Activated naive CD4-positive, alpha-beta T cell treated with anti-CD3 and anti-CD28 coated beads, Interleukin-2, amount 50 U/mL, for 72 hours (primary cell): ENCODE data around the gene SEMA5A. TPM values are rescaled to one million over a fixed set of nuclear protein-coding genes. Genes with fewer than 3 reads are reported as not detected.

Experiments
- ATAC-seq, 2 donors: fragments of 150-1000 bp; cut with Tn5 transposase; 2 replicates each; pipeline ENCODE4 v1.10.0; 2021; ENCODE audit warnings: mild to moderate bottlenecking in 2 of 2, moderate library complexity in 2 of 2
- DNase-seq, 2 donors: peaks; one replicate each; pipeline ENCODE4 v3.0.0; 2021 to 2022; ENCODE audit warnings: low spot score in 2 of 2
- H3K27ac Mint-ChIP-seq, 2 donors: one replicate each; pipeline ENCODE4 v1.8.0; 2022; ENCODE audit warnings: mild to moderate bottlenecking in 2 of 2, mixed read lengths in 2 of 2
- H3K36me3 Mint-ChIP-seq, 2 donors: one replicate each; pipeline ENCODE4 v1.8.0; 2022; ENCODE audit warnings: mixed read lengths in 2 of 2
- H3K9me3 Mint-ChIP-seq, 2 donors: one replicate each; pipeline ENCODE4 v1.8.0; 2022; ENCODE audit warnings: mixed read lengths in 2 of 2
- total RNA-seq, 2 donors: library from RNA; stranded (reverse); gene quantifications; one replicate each; pipeline ENCODE4 v1.2.3, GENCODE V29; 2022

SEMA5A gene
- total RNA-seq, 2 donors from 2014 or later = not detected

DNA sequence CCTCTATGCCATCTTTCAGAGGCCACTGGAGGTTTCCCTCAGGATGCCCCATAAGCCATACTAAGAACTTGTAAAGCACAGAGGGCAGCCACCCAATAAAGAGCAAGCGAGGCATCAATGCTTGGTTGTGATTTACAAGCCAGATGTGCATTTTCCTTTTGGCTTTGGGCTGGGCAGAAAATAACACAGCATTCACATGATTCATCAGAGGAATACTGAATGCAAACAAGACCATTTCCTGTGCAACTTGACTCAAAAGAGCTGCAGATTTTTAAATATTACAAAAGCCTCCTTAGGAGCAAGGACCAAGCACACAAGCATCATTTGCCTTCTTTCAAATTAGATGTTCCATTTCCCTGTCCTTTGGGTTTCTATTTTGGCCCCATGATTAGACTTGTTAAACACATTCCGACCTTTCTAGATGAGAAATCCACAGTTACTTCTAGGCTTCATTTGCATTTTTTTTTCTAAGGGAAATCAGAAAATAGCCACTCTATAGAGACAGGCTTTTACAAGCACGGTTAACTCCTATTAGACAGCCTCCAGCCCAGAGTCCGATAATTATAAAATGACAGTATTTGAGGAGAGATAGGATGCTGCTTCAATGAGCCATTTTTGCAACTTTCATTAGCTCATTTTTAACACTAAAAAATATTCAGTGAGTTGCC, 207.8 kb downstream of the SEMA5A start:
- no peak for DNase-seq
- Mint-ChIP-seq H3K9me3 (peaks cover 6 to 8% of the 10 kb centered on the region in 2 donors), H3K36me3 (no peaks in the 10 kb centered on the region), H3K27ac (no peak overlapping the region)
- ATAC-seq = no peak

DNA sequence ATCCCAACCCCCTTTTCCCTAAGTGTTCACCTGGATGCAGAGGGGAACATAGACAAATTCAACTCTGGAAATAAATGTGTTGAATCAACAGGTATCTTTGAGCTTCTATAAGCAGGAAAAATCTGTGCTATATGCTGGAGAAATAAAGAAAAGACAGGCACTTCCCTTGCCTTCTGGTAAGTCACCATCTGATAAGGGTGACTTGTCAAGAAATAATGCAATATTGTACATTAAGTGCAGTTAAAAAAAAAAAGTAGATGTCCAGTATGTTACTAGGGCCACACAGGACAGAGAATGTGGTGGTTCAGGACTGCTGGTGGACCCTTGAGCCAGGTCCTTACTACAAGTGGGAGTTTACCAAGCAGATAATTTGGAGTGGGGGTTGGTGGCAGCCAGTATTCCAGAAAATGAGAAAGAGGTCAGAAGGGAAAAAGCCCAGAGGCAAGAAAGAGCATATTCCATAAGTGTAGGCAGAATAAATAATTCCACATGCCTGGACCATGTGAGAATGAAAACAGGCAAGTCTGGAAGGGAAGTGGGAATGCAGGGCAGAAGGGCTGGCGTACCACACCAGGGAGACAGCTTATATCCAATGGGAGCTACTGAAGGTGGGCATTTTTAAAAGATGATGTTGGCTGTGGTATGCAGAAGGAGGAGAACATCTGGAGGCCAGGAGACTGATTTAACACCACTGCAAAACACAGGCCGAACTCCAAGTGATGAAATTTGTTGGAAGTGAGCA, 209.9 kb downstream of the SEMA5A start:
- Mint-ChIP-seq H3K36me3 (no peaks in the 10 kb centered on the region), H3K27ac (no peak overlapping the region), H3K9me3 (peaks cover 6 to 8% of the 10 kb centered on the region in 2 donors)
- no peak for ATAC-seq
- no peak for DNase-seq

DNA sequence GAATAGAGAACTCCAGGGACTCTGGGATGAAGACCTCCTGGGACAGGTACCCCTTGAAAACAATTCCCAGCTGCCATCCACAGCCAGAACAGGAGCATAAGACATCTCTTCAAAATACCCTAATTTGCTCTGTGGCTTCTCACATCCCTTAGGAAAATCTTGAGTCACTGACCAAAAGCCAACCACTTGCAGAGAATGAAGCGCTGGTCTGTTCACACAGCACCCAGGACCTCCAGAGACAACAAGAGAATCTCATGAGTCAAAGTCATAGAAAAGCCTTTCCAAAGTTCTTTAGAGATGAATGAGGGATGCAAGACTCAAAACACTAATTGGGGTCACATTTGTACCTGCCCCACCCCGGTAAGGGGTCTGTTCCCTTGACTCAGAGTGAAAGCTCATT, 210.6 kb downstream of the SEMA5A start:
- H3K27ac Mint-ChIP-seq = no peak overlapping the region
- peaks cover 3 to 8% of the 10 kb centered on the region in 2 donors for H3K9me3 Mint-ChIP-seq
- DNase-seq (no peak), ATAC-seq (no peak)
- H3K36me3 Mint-ChIP-seq = no peaks in the 10 kb centered on the region

DNA sequence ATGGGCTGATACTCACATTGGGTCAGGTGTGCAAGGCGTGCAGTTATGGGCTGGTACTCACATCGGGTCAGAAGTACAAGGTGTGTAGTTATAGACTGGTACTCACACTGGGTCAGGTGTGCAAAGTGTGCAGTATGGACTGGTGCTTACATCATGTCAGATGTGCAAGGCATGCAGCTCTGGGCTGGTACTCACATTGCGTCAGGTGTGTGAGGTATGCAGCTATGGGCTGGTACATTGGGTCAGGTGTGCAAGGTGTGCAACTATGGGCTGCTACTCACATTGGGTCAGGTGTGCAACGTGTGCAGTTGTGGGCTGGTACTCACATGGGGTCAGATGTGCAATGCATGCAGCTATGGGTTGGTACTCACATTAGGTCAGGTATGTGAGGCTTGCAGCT, 213.8 kb downstream of the SEMA5A start:
- Mint-ChIP-seq H3K36me3 (no peaks in the 10 kb centered on the region), H3K9me3 (peaks cover 0 to 7% of the 10 kb centered on the region in 2 donors), H3K27ac (no peak overlapping the region)
- no peak for DNase-seq
- ATAC-seq = no peak

DNA sequence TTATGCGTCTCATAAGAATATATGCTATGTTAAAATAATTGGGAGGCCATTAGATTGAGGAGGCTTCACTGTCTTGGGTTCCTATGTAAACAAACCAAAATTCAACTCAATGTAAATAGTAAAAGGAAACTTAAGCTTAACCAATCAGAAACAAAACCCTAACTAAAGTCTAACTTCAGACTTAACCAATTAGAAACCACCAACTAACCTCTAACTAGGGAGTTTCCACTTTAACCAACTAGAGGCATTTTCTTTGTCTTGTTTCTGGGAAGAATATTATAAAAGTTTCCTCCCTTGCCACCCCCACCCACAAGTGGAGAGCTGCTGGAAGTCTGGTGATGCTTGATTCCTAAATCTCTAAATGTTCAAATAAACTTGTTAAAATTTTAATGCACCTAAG, 214.5 kb downstream of the SEMA5A start:
- Mint-ChIP-seq H3K9me3 (peaks cover 0 to 7% of the 10 kb centered on the region in 2 donors), H3K27ac (no peak overlapping the region), H3K36me3 (no peaks in the 10 kb centered on the region)
- DNase-seq = no peak
- no peak for ATAC-seq

DNA sequence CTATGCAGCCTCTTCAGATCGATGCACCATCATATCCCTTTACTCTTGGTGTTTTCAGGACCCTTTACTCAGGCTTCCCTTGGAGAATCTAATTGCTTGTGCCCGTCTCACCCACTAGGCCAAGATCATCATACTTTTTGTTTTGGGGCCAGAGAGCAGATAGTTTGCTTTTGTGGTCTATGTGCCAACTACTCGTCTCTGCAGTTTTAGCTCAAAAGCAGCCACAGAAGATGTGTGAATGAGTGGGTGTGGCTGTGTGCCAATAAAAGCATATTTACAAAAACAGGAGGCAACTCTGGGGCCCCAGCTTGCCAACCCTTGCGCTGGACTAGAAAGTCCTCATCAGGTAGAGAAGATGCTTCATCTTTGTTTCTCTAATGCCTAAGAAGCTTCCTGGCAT, 216.8 kb downstream of the SEMA5A start:
- Mint-ChIP-seq H3K36me3 (no peaks in the 10 kb centered on the region), H3K9me3 (peaks cover 0 to 7% of the 10 kb centered on the region in 2 donors), H3K27ac (no peak overlapping the region)
- DNase-seq (no peak), ATAC-seq (no peak)

DNA sequence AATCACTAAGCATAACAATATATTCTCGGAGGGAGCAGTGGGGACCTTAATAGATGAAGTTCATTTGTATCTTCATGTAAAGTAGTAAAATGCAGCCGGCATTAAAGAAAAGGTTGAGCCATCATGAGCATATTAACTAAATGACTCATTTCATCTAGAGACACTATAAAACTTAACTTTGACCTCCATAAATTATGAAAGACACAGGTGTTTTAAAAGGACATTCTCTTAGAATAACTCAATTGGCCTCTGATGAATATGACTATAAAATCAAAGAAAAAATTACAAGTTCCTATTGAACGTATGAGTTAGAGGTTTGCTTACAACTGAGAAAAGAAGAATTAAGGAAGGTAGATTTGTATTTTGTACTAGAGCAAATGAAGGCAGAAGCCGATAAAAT, 220.3 kb downstream of the SEMA5A start:
- peaks cover 0 to 4% of the 10 kb centered on the region in 2 donors for H3K9me3 Mint-ChIP-seq
- no peak for ATAC-seq
- H3K27ac Mint-ChIP-seq = no peak overlapping the region
- no peak for DNase-seq
- H3K36me3 Mint-ChIP-seq = no peaks in the 10 kb centered on the region

DNA sequence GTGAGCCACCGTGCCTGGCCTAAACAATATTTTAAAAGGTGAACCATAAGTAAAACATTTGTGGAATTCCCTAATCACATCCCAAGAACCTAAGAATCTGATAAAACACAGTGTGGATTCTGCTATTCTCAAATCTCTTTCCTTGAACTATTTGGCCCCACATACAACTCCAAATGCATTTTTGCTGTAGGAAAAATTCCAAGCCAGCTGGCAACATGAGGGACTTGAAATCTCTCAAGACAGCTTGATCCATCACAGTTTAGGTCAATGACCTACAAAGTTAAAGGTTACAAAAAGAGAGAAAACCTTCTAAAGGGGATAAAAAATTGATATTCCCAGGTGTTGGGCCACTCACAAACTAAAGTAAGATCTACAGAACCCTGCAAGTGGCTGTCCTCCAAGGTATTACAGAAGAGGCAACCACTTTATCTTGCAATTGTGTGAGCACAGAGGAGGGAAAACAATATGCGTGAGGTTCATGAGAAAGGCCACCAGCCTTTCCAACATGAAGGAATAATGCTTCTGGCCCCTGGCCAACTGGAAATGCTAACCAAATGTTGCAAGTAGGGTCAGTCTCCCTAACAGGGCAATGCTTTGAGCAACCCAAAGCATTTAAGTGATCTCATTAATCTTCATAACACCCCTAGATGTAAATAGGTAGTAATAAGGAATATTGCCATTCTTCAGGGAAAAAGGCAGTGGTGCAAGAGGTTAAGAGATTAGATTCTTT, 221.4 kb downstream of the SEMA5A start:
- H3K36me3 Mint-ChIP-seq = no peaks in the 10 kb centered on the region
- DNase-seq = no peak
- ATAC-seq = no peak
- peaks cover 0 to 4% of the 10 kb centered on the region in 2 donors for H3K9me3 Mint-ChIP-seq
- no peak overlapping the region for H3K27ac Mint-ChIP-seq

DNA sequence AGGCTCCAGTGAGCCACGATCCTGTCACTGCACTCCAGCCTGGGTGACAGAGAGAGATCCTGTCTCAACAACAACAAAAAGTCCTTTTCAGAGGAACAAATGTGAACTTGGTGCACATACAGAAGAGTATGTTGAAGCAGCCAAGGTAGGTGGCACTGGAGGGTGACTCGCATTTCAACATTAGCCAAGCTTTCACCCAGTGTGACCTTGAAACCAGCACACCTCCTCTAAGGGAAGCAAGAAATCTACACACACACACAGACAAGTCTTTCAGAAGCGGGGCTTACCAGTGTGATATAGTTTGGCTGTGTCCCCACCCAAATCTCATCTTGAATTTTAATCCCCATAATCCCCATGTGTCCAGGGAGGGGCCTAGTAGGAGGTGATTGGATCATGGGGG, 225.2 kb downstream of the SEMA5A start:
- DNase-seq = no peak
- Mint-ChIP-seq H3K9me3 (no peaks in the 10 kb centered on the region), H3K27ac (no peak overlapping the region), H3K36me3 (no peaks in the 10 kb centered on the region)
- no peak for ATAC-seq

DNA sequence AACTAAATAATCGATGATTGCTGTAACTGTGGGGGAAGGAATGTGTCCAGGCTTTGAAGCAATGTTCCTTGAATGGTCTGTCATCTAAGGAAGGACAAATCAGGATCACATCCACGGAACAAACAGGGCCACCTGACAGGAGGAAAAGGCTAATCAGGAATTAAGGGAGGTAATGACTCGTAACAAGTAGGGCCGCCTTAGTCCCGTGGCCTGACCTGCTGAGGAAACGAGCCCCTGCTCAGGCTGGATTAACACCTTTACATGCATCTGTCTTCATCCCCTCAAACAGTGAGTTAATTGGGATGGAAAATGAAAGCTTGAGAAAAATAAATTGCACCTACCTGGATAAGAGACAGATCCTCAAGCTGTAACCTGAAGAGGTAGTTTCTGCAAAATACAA, 227.8 kb downstream of the SEMA5A start:
- H3K27ac Mint-ChIP-seq = no peak overlapping the region
- no peaks in the 10 kb centered on the region for H3K36me3 Mint-ChIP-seq
- ATAC-seq = no peak
- no peak for DNase-seq
- peaks cover 0 to 10% of the 10 kb centered on the region in 2 donors for H3K9me3 Mint-ChIP-seq

DNA sequence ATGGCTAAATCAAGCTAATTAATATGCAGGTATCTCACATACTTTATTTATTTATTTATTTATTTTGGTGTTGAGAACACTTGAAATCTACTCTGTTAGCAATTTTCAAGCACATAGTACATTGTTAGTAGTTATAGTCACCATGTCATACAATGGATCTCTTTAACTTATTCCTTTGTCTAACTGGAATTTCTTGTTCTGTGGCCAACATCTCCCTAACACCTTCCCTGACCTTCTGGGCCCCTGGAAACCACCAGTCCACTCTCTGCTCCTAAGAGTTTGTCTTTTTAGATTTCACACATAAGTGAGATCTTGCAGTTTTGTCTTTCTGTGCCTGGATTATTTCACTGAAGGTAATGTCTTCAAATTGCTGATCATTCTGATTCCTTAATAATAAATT, 229.1 kb downstream of the SEMA5A start:
- DNase-seq (no peak), ATAC-seq (no peak)
- Mint-ChIP-seq H3K9me3 (peaks cover 0 to 10% of the 10 kb centered on the region in 2 donors), H3K36me3 (no peaks in the 10 kb centered on the region), H3K27ac (no peak overlapping the region)

DNA sequence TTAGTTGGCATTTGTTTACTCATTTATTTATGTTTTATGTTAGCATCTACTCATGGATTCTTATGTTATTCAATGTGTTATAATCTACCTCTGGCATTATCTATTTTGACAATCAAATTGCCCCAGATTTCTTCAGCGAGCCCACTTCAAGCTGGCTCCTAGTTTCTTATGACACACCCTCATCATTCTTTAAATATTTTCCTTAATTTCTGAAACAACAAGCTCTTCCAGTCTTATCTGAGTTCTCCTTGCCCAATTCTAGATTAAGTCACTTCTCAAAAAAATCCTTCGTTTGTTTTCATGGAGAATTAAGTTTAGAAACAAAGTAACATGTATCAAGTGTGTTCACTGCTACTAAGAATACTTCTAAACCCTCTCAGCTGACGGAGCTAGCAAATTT, 229.8 kb downstream of the SEMA5A start:
- no peak for ATAC-seq
- no peak for DNase-seq
- peaks cover 0 to 10% of the 10 kb centered on the region in 2 donors for H3K9me3 Mint-ChIP-seq
- H3K27ac Mint-ChIP-seq = no peak overlapping the region
- no peaks in the 10 kb centered on the region for H3K36me3 Mint-ChIP-seq

DNA sequence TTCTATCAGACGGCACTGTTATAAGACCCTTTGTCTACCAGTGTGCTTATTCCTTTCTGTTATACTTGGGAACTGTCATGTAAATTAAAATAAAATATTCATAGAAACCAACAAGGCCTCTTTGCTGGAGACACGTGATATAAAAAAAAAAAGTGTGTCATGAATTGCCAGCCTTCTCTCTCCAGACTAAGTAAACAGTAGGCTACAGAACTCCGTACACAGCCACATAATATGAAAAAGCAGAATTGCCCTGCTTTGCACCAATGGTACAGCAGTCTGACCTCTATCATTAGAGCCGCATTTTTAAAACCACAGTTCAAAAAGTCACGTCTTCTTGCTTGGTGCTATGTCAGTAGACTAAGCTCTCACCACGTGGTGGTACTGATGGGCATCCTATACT, 231.3 kb downstream of the SEMA5A start:
- Mint-ChIP-seq H3K27ac (no peak overlapping the region), H3K36me3 (no peaks in the 10 kb centered on the region), H3K9me3 (peaks cover 0 to 10% of the 10 kb centered on the region in 2 donors)
- no peak for ATAC-seq
- DNase-seq = no peak

DNA sequence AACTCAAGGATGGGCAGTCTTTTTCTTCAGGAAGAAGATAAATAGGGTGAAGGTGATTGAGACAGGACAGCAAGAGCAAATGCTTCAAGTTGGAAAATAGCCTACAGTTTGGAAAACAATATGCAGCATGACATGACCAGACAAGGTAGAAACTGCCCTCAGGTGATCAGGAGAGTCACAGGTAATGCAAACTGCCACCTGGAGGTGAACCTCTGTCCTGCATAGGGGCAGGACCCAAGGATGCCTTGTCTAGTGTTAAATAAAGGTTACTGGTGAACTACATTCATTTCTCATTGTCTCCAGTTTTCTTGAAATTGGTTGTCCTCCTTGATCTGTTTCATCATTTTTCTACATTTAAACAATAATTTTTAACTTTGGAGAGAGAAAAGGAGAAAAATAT, 232.1 kb downstream of the SEMA5A start:
- Mint-ChIP-seq H3K9me3 (peaks cover 0 to 10% of the 10 kb centered on the region in 2 donors), H3K36me3 (no peaks in the 10 kb centered on the region), H3K27ac (no peak overlapping the region)
- DNase-seq = no peak
- no peak for ATAC-seq

DNA sequence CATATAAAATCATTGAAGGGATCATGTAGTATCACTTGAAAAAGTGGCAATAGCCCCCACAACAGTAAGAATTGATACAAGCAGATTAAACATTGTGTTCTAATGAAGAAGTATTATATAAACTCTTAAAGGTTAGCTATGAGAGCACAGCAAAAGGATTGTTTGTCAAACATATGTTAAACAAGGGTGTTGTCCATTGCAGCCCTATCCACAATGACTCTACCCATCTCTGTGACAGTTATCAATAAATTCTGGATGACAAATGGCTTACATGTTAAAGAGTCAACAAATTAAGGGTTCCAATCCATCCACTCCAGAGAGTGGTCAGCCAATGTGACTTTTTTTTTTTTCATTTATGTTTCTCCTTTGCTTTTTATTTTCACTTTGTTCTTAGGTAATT, 238.7 kb downstream of the SEMA5A start:
- ATAC-seq = no peak

DNA sequence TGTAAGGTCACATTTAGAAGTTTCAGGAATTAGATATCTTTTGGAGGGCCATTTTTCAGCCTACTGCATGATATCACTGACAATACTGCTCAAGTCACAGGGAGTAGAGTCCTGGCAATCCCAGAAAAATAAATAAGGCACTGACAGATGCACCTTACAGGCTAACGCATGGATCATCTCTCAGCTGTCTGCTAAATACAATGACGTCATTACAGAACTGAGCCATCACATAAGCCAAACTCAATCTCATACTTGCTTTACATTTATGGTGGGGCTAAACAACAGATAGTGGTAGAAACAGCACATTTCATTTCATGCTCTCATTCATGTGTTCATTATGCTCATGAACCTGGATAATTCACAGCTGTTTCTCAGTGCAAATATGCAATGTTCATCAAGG, 243.7 kb downstream of the SEMA5A start:
- no peaks in the 10 kb centered on the region for H3K36me3 Mint-ChIP-seq
- peaks cover 0 to 4% of the 10 kb centered on the region in 2 donors for H3K9me3 Mint-ChIP-seq
- H3K27ac Mint-ChIP-seq = no peak overlapping the region
- ATAC-seq (no peak), DNase-seq (no peak)

More for the DNA sequence above, 238.7 kb downstream of the SEMA5A start:
- no peak overlapping the region for H3K27ac Mint-ChIP-seq
- DNase-seq = no peak
- H3K36me3 Mint-ChIP-seq = no peaks in the 10 kb centered on the region
- no peaks in the 10 kb centered on the region for H3K9me3 Mint-ChIP-seq

DNA sequence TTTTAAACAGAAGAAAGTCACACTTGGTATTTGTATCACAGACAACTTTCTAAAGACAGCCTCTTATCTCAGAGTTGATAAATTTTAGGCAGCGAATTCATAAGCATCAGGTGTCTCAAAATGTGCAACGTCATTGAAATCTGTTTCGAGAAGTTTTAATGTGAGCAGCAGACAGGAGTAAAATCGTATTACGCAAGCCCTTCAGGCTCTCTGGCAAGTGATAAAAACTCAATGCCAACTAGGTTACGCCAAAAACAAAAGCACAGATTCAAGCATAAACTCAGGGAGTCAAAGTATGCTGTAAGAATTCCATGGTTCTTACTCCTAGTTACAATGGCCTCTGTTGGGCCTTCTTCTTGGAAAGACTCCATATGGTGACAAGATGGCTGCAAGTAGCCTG, 244.7 kb downstream of the SEMA5A start:
- peaks cover 0 to 4% of the 10 kb centered on the region in 2 donors for H3K9me3 Mint-ChIP-seq
- H3K27ac Mint-ChIP-seq = no peak overlapping the region
- ATAC-seq = no peak
- no peaks in the 10 kb centered on the region for H3K36me3 Mint-ChIP-seq
- DNase-seq = no peak
